ENCODE results near the gene POGZ. TPM values are rescaled to one million over a fixed set of nuclear protein-coding genes. Genes with fewer than 3 reads are reported as not detected.

POGZ gene, protein sequence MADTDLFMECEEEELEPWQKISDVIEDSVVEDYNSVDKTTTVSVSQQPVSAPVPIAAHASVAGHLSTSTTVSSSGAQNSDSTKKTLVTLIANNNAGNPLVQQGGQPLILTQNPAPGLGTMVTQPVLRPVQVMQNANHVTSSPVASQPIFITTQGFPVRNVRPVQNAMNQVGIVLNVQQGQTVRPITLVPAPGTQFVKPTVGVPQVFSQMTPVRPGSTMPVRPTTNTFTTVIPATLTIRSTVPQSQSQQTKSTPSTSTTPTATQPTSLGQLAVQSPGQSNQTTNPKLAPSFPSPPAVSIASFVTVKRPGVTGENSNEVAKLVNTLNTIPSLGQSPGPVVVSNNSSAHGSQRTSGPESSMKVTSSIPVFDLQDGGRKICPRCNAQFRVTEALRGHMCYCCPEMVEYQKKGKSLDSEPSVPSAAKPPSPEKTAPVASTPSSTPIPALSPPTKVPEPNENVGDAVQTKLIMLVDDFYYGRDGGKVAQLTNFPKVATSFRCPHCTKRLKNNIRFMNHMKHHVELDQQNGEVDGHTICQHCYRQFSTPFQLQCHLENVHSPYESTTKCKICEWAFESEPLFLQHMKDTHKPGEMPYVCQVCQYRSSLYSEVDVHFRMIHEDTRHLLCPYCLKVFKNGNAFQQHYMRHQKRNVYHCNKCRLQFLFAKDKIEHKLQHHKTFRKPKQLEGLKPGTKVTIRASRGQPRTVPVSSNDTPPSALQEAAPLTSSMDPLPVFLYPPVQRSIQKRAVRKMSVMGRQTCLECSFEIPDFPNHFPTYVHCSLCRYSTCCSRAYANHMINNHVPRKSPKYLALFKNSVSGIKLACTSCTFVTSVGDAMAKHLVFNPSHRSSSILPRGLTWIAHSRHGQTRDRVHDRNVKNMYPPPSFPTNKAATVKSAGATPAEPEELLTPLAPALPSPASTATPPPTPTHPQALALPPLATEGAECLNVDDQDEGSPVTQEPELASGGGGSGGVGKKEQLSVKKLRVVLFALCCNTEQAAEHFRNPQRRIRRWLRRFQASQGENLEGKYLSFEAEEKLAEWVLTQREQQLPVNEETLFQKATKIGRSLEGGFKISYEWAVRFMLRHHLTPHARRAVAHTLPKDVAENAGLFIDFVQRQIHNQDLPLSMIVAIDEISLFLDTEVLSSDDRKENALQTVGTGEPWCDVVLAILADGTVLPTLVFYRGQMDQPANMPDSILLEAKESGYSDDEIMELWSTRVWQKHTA (N-terminal part only)
- 69.3 TPM for polyA plus RNA-seq (ENCODE audit: insufficient read length)

DNA sequence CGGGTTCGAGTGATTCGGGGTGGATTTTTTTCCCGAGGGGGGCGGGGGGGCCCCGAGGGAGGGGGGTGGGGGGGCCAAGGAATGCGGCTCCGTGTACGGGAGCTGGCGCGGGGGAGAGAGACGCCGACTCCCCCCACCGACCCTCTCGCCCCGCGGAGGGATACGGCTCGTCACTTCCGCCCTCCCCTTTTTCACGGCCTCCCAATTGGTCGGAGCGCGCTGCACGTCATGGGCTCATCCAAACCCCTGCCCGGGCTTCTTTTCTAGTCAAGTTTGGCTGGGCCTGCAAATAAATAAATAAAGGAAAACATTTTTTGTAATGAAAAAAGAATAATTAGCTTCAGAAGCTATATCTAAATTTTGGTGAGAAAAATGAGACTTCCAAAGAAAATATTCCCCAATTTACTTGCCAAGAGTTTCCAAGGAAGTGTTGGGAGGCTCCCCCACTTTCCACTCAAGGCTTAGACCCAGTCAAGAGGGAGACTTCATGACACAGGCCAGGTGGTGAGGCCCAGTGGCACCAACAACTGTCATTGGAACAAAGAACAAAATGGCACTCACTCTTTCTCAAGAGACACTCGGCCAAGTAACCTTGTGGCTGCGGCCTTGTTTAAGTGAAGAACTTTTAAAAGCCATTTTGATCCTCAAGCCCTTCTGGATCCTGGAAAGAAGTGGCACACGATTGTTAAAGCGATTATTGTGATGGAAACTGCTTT is at the start of gene POGZ:
Gene POGZ (minus strand): TSS at position 164 of the 716 bp plus-strand sequence. CDS start 17,290 bp downstream, outside the sequence.
- DNase-seq: peak; percentile 96

DNA sequence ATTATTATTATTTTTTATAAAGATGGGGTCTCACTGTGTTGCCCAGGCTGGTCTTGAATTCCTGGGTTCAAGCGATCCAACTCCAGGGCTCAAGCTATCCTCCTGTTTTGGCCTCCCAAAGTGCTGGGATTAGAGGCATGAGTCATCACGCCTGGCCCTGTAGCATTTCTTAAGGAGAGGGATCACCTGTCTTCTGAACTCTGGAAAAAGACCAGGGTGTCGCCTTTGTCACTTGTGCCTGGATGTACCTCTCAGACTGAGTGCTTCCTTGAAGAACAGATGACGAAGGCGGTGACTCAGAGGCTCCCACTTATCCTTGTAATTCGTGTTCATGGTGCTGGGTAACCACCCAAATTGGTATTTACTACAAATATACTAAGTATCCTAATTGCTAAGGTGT is 49.5 kb upstream of the POGZ start:
- DNase-seq: no peak

DNA sequence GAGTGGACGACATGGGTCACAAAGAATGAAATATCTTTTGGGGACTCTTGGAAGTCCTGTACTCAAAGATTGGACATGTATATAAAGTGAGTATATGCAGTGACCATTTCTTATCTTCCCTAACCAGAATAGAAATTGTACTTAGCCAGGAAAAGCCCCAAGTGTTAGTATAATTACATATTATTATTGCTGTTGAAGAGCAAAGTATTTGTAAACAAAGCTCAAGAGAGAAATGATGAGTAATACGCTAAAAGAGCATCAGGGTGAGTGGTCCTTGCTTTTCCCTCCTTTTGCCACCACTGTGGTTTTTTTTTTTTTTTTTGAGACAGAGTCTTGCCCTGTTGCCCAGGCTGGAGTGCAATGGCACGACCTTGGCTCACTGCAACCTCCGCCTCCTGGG is 45.5 kb upstream of the POGZ start:
- DNase-seq: no peak

DNA sequence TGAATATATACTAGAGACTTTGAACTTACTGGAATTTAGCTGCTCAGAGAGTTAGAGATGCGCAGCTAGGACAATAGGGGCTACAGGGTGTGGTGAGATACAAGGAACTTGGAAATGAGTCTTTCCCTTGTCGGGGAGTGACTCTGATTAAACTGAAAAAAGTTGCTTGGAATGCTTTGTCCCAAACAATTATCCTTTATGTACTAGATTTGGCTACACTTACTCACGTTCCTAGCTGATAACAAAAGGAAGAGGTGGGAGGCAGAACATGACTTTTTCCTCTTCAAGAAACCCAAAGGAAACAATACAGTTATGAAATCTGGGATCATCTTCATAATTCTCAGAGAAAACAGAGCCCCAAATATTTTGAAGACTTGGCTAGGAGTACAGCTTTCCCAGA is 45.0 kb upstream of the POGZ start:
- no peak for DNase-seq

DNA sequence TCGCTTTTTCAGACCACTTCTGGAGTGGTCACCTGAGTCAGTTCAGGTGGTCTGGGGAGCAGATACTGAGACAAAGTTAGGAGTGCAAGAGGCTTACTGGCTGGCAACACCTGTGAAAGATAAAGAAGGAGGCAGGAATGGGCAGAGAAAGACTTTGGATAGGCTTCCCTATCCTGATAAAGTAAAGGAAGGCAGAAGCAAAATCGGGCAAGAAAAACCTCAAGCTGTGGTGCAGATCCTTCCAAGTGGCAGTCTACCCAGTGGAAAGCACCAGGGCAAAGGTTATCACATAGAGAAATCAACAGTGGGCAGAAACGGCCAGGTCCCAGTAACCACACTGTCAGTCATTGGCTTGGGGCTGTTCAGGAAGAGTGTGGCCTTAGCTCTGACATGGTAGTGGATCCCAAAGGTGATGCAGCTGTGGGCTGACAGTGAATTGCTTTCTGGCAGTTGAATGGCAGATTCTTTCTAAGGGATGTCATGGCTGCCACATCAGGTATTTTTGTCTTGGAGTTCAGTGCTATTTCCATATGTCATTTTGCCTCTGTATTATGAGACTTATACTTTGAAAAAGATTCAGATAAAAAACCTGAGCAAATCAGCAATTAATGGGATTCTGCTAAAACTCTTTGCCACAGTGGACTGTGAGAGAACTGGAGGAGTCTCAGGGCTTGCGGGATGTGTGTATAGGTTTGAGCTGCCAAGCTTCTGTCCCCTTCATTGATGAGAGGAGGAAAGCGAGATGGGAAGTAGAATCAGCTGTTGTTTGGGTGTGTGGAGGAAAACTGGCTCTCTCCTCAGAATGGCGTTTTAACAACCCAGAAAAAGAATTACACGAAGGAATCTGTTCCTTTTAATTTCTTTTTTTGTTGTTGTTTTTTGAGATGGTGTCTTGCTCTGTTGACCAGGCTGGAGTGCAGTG is 43.8 kb upstream of the POGZ start:
- DNase-seq: no peak

DNA sequence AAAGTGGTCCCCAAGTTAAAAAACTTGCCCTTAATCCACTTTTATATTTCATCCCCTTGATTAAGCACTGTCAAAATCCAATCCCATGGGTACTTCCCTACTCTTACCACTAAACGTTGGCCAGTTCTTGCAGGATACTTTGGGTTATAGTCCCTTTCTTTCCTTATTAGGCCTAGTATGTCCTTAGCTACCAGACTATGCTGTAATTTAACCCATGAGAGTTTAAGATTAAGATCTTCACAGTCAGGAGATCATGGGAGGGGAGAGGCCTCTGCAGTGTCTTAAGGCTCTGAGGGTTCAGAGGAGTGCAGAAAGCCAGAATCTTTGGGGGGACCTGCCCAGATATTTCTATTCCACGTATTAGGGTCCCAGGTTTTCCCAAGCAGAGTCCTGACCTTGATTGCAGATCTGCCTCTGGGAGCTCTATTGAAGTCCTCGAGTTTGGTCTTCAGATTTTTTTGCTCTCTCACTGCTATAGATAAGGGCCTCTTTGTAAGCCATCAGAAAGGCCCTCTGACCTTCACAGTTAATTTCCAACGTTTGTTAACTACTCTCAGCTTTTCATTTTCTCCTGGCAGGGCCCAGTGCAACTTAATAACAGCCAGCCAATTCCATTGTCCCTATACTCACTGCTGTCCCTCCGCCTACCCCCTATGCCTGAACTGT is 42.9 kb upstream of the POGZ start:
- DNase-seq: no peak

DNA sequence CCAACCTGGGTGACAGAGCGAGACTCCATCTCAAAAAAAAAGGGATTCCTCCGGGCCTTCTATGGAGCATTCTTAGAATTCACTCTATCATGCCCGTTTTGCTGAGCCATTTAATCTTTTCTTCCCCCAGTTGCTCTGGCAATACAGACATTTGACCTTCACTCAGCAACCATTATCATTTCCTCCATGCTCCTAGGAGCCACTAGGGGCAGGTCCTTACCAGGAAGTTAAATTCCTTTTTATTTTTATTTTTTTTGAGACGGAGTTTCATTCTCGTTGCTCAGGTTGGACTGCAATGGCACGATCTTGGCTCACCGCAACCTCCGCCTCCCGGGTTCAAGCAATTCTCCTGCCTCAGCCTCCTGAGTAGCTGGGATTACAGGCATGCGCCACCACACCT is 42.2 kb upstream of the POGZ start:
- no peak for DNase-seq

DNA sequence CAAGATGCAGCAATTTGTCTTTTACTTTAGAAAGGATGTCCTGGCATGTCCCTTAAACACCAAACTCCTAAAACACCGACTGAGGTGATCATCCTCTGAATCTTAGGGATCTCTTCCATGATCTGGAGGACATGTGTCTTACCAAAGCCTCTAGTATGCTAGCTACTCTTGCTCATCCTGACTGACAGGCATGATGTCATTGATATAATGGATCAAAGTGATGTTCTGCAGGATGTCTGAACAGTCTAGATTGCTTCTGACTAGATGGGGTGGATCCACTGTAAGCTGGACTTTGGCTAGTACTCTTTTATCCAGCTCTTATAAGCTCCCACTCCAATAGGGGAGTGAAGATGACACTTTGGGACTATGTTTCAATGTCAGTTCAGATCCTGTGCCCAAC is 40.6 kb upstream of the POGZ start:
- no peak for DNase-seq

DNA sequence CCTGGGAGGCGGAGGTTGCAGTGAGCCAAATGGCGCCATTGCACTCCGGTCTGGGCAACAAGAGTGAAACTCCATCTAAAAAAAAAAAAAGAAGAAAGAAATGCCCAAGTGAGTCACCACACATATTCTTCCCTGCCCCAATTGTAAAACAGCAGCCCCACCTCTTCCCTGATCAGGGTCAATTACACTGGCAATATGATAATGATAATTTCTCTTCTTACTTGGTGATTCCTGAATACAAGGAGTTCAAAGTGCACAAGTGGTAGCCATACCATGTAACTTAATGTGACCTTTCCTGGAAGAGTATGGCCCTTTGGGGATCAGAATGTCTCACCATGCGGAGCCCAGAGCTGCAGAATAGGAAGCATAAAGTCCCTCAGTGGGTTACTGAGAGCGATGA is 40.1 kb upstream of the POGZ start:
- DNase-seq: no peak

DNA sequence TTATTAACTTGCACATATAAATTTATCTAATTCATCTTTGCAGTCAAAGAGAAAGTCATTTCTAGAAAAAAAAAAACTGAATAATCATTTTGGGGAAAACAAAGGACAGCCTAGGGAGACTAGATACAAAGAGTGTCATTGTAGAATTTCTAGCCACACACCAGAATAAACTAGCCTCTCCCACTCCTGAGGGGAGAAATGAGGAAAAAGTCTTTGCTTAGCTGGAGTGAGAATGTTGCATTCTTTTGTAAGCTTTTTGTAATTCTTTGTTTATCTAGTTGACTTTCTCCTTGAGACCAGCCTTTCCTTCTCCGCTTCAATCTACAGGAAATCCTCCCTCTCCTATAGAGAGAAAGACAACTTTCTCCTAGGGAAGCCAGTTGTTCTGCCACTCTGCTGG is 36.0 kb upstream of the POGZ start:
- DNase-seq: no peak

DNA sequence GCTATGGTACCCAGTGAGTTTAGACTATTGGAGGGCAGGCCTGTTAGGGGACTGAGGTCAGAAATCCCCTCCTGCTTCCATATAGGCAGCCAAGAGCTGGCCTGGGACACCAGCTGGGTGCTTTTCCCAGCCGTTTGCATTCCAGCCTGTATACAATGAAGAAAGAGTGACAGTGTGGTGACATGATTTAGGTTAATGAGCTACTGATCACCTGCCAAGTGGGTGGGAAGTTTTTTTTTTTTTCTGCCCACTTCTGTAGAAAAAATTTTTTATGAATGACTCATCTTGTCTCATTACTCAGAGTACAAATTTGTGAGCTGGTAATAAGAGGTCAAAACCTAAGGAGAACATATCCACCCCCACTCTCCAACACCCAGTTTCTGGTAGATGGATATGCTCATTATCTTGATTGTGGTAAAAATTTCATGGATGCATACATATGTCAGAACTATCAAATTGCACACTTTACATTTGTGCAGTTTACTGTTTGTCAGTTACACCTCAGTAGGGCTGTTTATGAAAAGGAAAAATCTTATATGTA is 35.5 kb upstream of the POGZ start:
- no peak for DNase-seq

DNA sequence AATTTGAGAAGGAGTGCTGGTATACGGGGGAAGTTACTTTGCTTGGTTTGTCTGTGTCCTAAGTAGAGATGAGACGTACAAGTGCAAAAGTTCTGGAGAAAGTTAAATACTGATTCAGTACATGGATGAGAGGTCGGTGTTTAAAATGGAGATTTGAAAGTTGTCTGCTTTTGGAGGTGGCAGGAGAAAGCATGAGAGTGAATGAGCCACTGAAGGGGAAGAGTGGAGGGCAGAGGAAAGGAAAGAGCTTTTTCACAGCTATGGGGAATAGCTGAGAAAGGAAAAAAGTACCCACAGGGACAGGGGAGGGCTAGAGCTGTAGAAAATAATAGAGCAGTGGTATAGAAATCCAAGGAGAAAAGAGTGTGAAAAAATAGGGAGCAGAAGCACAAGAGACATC is 33.7 kb upstream of the POGZ start:
- DNase-seq: no peak

DNA sequence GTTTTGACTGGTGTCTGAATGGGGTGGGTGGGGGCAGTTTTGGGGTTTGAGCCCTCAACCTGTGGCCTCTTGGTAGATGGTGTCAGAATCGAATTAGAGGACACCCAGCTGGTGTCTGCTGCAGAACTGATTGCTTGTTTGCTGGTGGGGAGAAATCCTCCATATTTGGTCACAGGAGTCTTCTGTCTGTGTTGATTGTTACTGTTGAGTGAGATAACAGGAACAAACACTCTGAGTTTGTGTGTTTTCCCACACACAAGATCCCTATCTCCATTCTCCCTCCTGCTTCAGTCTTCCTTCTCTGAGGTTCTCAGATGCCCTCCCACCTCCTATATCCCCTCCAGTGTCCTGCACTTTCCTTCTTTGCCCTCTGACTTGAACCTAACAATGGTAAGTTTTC is 32.8 kb upstream of the POGZ start:
- DNase-seq: no peak

DNA sequence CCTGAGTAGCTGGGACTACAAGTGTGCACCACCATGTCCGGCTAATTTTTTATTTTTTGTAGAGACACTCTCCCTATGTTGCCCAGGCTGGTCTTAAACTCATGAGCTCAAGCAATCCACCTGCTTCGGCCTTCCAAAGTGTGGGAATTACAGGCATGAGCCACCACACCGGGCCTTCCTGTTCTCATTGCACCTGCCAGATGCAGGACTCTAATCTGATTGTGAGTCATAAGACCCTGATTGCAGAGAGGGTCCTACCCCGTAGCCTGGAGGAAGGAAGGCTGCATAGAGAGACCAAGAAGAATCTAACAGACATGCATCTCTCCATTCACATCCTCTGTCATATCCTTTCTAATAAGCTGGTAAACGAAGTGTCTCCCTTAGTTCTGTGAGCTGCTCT is 32.3 kb upstream of the POGZ start:
- DNase-seq: no peak

DNA sequence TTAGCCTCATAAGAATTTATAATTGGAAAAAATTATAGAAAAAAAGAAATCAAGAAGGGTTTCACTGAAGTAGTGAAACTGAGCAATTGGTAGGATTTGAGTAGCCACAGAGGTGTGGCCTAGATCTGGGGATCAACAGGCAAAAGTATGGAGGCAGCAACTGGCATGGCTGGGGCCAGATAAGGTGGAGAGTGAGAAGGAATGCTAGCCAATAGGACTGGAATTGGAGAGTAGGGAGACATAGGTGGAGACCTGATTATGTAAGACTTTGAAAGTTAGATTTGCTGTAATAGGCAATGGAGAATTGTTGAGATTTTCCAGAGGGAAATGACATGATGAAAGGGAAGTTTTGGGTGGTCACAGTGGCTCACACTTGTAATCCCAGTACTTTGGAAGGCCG is 27.3 kb upstream of the POGZ start:
- DNase-seq: no peak

DNA sequence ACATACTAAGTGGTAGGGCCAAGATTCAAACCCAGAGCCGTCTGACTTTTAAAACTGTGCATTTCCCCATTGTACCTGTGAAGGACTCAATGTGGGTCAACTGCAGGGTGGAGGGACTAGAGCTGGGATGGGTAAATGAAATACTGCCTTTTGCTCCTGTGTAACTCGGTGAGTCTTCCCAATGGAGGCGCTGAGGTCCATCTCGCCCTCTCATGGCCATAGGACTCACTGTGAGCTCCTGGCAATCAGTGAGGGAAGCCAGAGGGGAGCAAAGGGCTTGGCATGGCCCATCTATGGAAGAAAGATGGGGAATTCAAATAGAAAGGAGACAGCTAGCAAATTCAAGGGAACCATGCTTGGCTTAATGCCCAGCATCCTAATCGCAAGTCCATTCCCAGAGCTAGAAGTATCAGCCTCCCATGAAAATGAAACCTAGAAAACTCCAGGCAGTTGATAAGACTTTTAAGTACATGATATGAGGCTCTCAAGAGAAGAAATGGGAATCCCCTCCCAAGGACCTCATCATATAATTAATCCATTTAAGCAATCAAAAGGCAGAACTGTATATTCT is 26.5 kb upstream of the POGZ start:
- no peak for DNase-seq

DNA sequence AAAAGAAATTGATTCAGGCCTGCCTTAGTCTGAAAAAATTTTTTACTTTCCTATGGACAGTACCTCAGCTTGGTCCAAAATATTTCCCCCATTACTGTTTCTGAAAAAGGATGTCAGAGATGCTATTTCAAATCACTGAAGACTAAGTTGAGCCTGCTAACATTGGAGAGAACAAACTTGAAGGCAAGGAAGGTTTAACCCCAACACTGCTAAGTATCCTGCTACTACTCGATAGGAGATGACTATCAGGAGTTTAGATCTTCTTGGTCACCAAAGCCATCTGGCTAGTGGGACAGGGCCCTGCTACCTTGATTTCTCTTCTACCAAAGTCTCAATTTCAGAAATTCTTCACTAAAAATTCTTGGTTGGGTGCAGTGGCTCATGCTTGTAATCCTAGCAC is 22.7 kb upstream of the POGZ start:
- DNase-seq: no peak

DNA sequence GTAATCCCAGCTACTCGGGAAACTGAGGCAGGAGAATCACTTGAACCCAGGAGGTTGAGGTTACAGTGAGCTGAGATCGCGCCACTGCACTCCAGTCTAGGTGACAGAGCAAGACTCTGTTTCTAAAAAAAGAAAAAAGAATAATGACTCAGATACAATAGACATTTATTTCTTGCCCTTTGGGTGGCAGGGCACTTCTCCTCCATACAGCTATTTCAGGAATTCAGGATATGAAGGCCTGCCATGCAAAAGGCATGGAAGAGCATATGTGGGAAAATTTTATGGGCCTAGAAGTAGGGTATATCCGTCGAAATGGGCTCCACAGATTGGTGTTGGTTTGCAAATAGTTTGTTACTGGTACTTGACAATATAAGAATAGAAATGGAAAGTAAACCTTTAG is 20.2 kb upstream of the POGZ start:
- DNase-seq: no peak

DNA sequence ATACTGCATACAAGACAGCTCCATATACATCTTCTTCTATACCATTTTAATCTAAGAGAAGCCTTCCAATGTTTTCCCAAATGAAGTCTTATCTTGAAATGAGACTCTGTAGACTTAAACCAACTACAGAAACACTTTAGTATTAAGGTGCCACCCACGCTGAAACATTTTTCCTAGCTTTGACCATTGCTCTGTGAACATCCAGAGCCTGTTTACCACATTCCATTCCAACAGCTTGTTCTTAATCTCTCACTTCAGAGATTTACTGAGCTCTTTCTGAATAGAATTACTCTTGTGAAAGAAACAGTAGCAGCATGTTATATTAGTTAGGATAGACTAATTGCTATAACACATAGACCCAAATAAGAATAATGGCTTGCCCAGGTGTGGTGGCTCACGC is 19.6 kb upstream of the POGZ start:
- DNase-seq: no peak

Data from hindlimb muscle (tissue), 1 donor.